H1 (cell line): ENCODE data around the gene CTXN1. TPM values are rescaled to one million over a fixed set of nuclear protein-coding genes. Genes with fewer than 3 reads are reported as not detected.

Experiments
- CTCF ChIA-PET: fragments of 300-600 bp; sonication (Branson Sonifier 250); formaldehyde crosslinking; loops from one replicate; lab custom pipeline; 2021; ENCODE audit not compliant: partially characterized antibody; lab: Charles Lee
- POLR2A ChIA-PET: fragments of 300-600 bp; sonication (Branson Sonifier 250); formaldehyde crosslinking; loops from one replicate; lab custom pipeline; 2021; ENCODE audit warnings: inconsistent platforms; ENCODE audit not compliant: partially characterized antibody; lab: Charles Lee
- DNase-seq, 2 experiments: peaks; one replicate each; pipeline versions ENCODE4 v3.0.0 to v3.0.0-alpha.2; 2010 to 2022; ENCODE audit warnings: low spot score in 2 of 2, low read depth in 1 of 2, mixed read lengths in 1 of 2
- FAIRE-seq: peaks from 2 replicates; lab custom pipeline; 2011; peaks lifted over from hg19 to GRCh38; lab: Jason Lieb, UNC
- H2AFZ ChIP-seq: 2 replicates; pipeline ENCODE4 v1.8.1; 2012; ENCODE audit warnings: low read length, inconsistent platforms
- H2AK5ac ChIP-seq: 2 replicates; pipeline ENCODE4 v1.6.1; 2013; ENCODE audit warnings: low read depth, low read length
- H2BK120ac ChIP-seq: replicated peaks from 2 replicates; pipeline ENCODE3; 2013; ENCODE audit warnings: low read depth, low read length, inconsistent platforms
- H2BK12ac ChIP-seq: 2 replicates; pipeline ENCODE4 v1.6.1; 2013; ENCODE audit warnings: low read depth, low read length
- H2BK15ac ChIP-seq: 2 replicates; pipeline ENCODE4 v1.6.1; 2013; ENCODE audit warnings: low read length
- H2BK20ac ChIP-seq: 2 replicates; pipeline ENCODE4 v1.6.1; 2013; ENCODE audit warnings: low read length
- H2BK5ac ChIP-seq: 2 replicates; pipeline ENCODE4 v1.6.1; 2013; ENCODE audit warnings: low read depth, low read length
- H3K14ac ChIP-seq: 2 replicates; pipeline ENCODE4 v1.6.1; 2013; ENCODE audit warnings: inconsistent platforms; ENCODE audit not compliant: insufficient read length
- H3K18ac ChIP-seq: 2 replicates; pipeline ENCODE4 v1.6.1; 2013; ENCODE audit warnings: low read length; ENCODE audit errors: extremely low read depth
- H3K23ac ChIP-seq: 2 replicates; pipeline ENCODE4 v1.6.1; 2013; ENCODE audit warnings: inconsistent platforms; ENCODE audit not compliant: insufficient read length
- H3K23me2 ChIP-seq: 2 replicates; pipeline ENCODE4 v1.6.1; 2013; ENCODE audit warnings: low read depth, low read length
- H3K27ac ChIP-seq: 2 replicates; pipeline ENCODE4 v1.6.1; 2011; ENCODE audit warnings: low read depth, low read length, inconsistent platforms
- H3K27me3 ChIP-seq, 4 experiments: replicated peaks in 1 of 4; 1 replicate in 1 of 4; 2 replicates in 3 of 4; pipeline versions ENCODE4 v1.6.1 to v1.8.1; 2011 to 2013; ENCODE audit warnings: low read length in 3 of 4, mild to moderate bottlenecking in 3 of 4, inconsistent platforms in 2 of 4, mixed read lengths in 2 of 4, moderate library complexity in 1 of 4; ENCODE audit not compliant: control insufficient read depth in 3 of 4, insufficient read depth in 3 of 4; ENCODE audit errors: extremely low read depth in 1 of 4
- H3K36me3 ChIP-seq, 4 experiments: 2 replicates each; pipeline versions ENCODE4 v1.6.1 to v1.8.1; 2011 to 2013; ENCODE audit warnings: mild to moderate bottlenecking in 4 of 4, low read length in 3 of 4, moderate library complexity in 2 of 4, control low read depth in 1 of 4, inconsistent platforms in 1 of 4; ENCODE audit not compliant: insufficient read depth in 4 of 4, control insufficient read depth in 2 of 4
- H3K4ac ChIP-seq: replicated peaks from 2 replicates; pipeline ENCODE3; 2013; ENCODE audit warnings: low read length, low read depth, mixed read lengths, inconsistent platforms; ENCODE audit not compliant: insufficient read length
- H3K4me1 ChIP-seq, 4 experiments: replicated peaks in 1 of 4; 1 replicate in 1 of 4; 2 replicates in 3 of 4; pipeline versions ENCODE4 v1.6.1 to v1.8.1; 2011 to 2013; ENCODE audit warnings: low read length in 3 of 4, inconsistent platforms in 2 of 4, mixed read lengths in 1 of 4; ENCODE audit not compliant: insufficient read depth in 4 of 4, control insufficient read depth in 3 of 4
- H3K4me2 ChIP-seq, 2 experiments: 2 replicates each; pipeline versions ENCODE4 v1.6.1 to v1.8.1; 2011 to 2013; ENCODE audit warnings: low read depth in 2 of 2, low read length in 2 of 2, control low read depth in 1 of 2, inconsistent platforms in 1 of 2, mild to moderate bottlenecking in 1 of 2; ENCODE audit not compliant: insufficient read depth in 1 of 2
- H3K4me3 ChIP-seq, 4 experiments: fragments of 200-600, 300-600 bp in 1 of 4; sonication (generic), shearing (Covaris generic), sonication (Bioruptor Twin) in 1 of 4; 2 replicates each; pipeline versions ENCODE4 v1.5.1 to v1.8.1; 2011 to 2016; ENCODE audit warnings: low read length in 4 of 4, low read depth in 3 of 4, control low read depth in 2 of 4, inconsistent platforms in 2 of 4, mild to moderate bottlenecking in 2 of 4, mixed read lengths in 1 of 4, moderate library complexity in 1 of 4; ENCODE audit not compliant: insufficient read depth in 2 of 4; ENCODE audit errors: extremely low read depth in 1 of 4
- H3K56ac ChIP-seq: replicated peaks from 2 replicates; pipeline ENCODE3; 2013; ENCODE audit warnings: low read depth, mild to moderate bottlenecking, mixed read lengths, low read length, inconsistent platforms; ENCODE audit not compliant: insufficient read length
- H3K79me1 ChIP-seq: 2 replicates; pipeline ENCODE4 v1.6.1; 2013; ENCODE audit warnings: low read depth, low read length, control low read depth
- H3K79me2 ChIP-seq, 2 experiments: 2 replicates each; pipeline versions ENCODE4 v1.6.1 to v1.8.1; 2012 to 2013; ENCODE audit warnings: low read length in 2 of 2, mild to moderate bottlenecking in 2 of 2, inconsistent platforms in 1 of 2; ENCODE audit not compliant: insufficient read depth in 2 of 2, control insufficient read depth in 1 of 2
- H3K9ac ChIP-seq, 4 experiments: replicated peaks in 1 of 4; 1 replicate in 1 of 4; 2 replicates in 3 of 4; pipeline versions ENCODE4 v1.6.1 to v1.8.1; 2011 to 2013; ENCODE audit warnings: low read depth in 3 of 4, low read length in 3 of 4, control low read depth in 2 of 4, mild to moderate bottlenecking in 2 of 4, moderate library complexity in 2 of 4, inconsistent platforms in 1 of 4; ENCODE audit errors: extremely low read depth in 1 of 4
- H3K9me3 ChIP-seq, 2 experiments: 2 replicates each; pipeline versions ENCODE4 v1.6.1 to v1.8.1; 2012 to 2013; ENCODE audit warnings: mild to moderate bottlenecking in 2 of 2, moderate library complexity in 2 of 2, control low read depth in 1 of 2, inconsistent platforms in 1 of 2, low read depth in 1 of 2, low read length in 1 of 2, mixed read lengths in 1 of 2; ENCODE audit not compliant: insufficient read depth in 2 of 2
- H4K20me1 ChIP-seq, 2 experiments: replicated peaks in 1 of 2; 2 replicates each; pipeline versions ENCODE3 to v1.8.1; 2011 to 2013; ENCODE audit warnings: inconsistent platforms in 2 of 2, low read length in 2 of 2, mild to moderate bottlenecking in 1 of 2; ENCODE audit not compliant: insufficient read depth in 2 of 2, control insufficient read depth in 1 of 2
- H4K5ac ChIP-seq: 2 replicates; pipeline ENCODE4 v1.6.1; 2013; ENCODE audit warnings: low read length, low read depth, mixed read lengths, inconsistent platforms; ENCODE audit not compliant: insufficient read length
- H4K8ac ChIP-seq: 2 replicates; pipeline ENCODE4 v1.8.0; 2013; ENCODE audit warnings: mild to moderate bottlenecking, moderate library complexity, low read length, inconsistent platforms; ENCODE audit not compliant: insufficient read depth; ENCODE audit errors: extremely low read depth
- H4K91ac ChIP-seq: replicated peaks from 2 replicates; pipeline ENCODE3; 2013; ENCODE audit warnings: low read length, mixed read lengths, inconsistent platforms; ENCODE audit not compliant: insufficient read length
- MAFK ChIP-seq: IDR thresholded peaks from 2 replicates; pipeline ENCODE4 v1.6.1; 2012; ENCODE audit warnings: low read depth, mild to moderate bottlenecking, improper control_type of control experiment, low read length
- WGBS, 2 experiments: shearing (Covaris generic) in 1 of 2; methylation state at CpG; one replicate each; pipeline versions ENCODE4 v1.1.6 to v1.1.7; 2013 to 2015; ENCODE audit warnings: low lambda C conversion rate in 2 of 2, mixed read lengths in 2 of 2, inconsistent platforms in 1 of 2, low coverage in 1 of 2, missing lambda C conversion rate in 1 of 2; ENCODE audit not compliant: insufficient replicate concordance in 2 of 2, insufficient coverage in 1 of 2, insufficient read length in 1 of 2; ENCODE audit errors: extremely low coverage in 1 of 2, missing lambda C conversion rate in 1 of 2; 5-methylcytosine and 5-hydroxymethylcytosine counted together
- polyA plus RNA-seq, 7 experiments: library from polyadenylated mRNA; depleted of rRNA in 3 of 7; stranded (reverse) in 5 of 7; unstranded in 2 of 7; fragments of >200 nt in 5 of 7; fragments of 200-250 nt in 2 of 7; gene quantifications; 1 replicate in 5 of 7; 2 replicates in 1 of 7; 4 replicates in 1 of 7; pipeline versions ENCODE4 v1.2.1 to v1.2.3, GENCODE V29; 2011 to 2013; ENCODE audit warnings: missing spikeins in 2 of 7, mixed read lengths in 2 of 7
- total RNA-seq: library from RNA; stranded (reverse); fragmentation: NEBNext Ultra II Directional; extraction: Animal tissue kit (Norgen Biotek cat#: 25700); gene quantifications from 2 replicates; pipeline ENCODE4 v1.2.1, GENCODE V29; 2021
- TF ChIP-seq, protein P1 (sequence below), 3 experiments: IDR thresholded peaks; 1 replicate in 2 of 3; 2 replicates in 1 of 3; pipeline versions ENCODE4 v1.5.1 to v1.6.1; 2011; ENCODE audit warnings: low read length in 3 of 3, mild to moderate bottlenecking in 3 of 3, inconsistent platforms in 2 of 3, low read depth in 1 of 3, moderate library complexity in 1 of 3; ENCODE audit not compliant: insufficient read depth in 1 of 3; ENCODE audit errors: control extremely low read depth in 1 of 3

The CTXN1 gene
- total and polyA plus RNA-seq, 2 of the 8 experiments (the other 6 are each of a cell fraction or from before 2014, with no cell fraction given) = 16.4 to 58.0 TPM

DNA sequence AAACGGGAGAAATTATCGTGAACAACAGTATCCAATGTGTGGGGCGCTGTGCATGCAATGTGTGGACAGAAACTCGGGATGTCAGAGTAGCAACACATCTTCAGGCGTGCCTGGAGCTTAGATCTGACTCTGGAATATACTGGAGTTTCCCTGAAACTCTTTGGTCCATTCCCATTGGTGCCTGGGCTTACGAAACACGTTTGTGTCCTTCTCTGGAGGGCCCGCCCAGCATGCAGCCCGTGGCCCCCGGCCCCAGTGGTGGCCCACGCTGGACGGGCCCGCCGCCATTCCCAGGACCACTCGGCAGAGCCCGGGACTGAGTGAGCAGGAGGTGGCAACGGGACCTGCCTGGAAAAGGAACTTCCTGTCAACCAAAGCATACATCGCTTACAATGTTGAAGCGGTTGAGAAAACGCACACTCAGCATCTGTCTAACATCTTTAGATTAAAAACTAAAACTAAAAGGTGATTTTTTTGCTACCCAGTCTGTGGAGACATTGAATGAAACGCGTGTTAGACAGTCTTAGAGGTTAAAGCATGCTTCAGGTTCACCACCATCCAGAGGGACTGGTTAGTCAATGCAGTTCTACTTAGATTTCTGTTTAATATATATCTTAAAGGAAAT lies 36.8 kb upstream of the CTXN1 start:
- H3K23ac ChIP-seq = no peak overlapping the region
- H3K27ac ChIP-seq = no peak overlapping the region
- H2BK120ac ChIP-seq = no peak overlapping the region
- no peak overlapping the region for H2AK5ac ChIP-seq
- H2BK20ac ChIP-seq = no peak overlapping the region
- H4K8ac ChIP-seq = no peak overlapping the region; the same call in 1 of the 2 replicates
- no peaks in the 10 kb centered on the region; the same call in 1 of the 2 replicates for H3K79me1 ChIP-seq
- peaks cover 29 to 66% (median 58%) of the 10 kb centered on the region in 4 experiments for H3K36me3 ChIP-seq
- no peak overlapping the region for H2BK12ac ChIP-seq
- no peak overlapping the region for H3K56ac ChIP-seq
- H2AFZ ChIP-seq = no peak overlapping the region
- no peaks in the 10 kb centered on the region for H3K4me1 ChIP-seq
- H3K79me2 ChIP-seq = no peaks in the 10 kb centered on the region
- TF ChIP-seq, protein P1, sequence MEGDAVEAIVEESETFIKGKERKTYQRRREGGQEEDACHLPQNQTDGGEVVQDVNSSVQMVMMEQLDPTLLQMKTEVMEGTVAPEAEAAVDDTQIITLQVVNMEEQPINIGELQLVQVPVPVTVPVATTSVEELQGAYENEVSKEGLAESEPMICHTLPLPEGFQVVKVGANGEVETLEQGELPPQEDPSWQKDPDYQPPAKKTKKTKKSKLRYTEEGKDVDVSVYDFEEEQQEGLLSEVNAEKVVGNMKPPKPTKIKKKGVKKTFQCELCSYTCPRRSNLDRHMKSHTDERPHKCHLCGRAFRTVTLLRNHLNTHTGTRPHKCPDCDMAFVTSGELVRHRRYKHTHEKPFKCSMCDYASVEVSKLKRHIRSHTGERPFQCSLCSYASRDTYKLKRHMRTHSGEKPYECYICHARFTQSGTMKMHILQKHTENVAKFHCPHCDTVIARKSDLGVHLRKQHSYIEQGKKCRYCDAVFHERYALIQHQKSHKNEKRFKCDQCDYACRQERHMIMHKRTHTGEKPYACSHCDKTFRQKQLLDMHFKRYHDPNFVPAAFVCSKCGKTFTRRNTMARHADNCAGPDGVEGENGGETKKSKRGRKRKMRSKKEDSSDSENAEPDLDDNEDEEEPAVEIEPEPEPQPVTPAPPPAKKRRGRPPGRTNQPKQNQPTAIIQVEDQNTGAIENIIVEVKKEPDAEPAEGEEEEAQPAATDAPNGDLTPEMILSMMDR (IDR thresholded peaks at IDR 0.05; ENCODE audit: control extremely low read depth in 1 of 3, insufficient read depth in 1 of 3, low read depth in 1 of 3, low read length in 3 of 3) = no peak
- TF ChIP-seq MAFK = peak; percentile 54; the same call in 1 of the 2 replicates
- H4K91ac ChIP-seq = no peak overlapping the region
- POLR2A ChIA-PET = no interaction called here
- H3K18ac ChIP-seq = no peak overlapping the region
- no peak overlapping the region for H3K14ac ChIP-seq
- H2BK5ac ChIP-seq = no peak overlapping the region
- FAIRE-seq (no peak), DNase-seq (no peak)
- no peak overlapping the region for H3K4ac ChIP-seq
- no peaks in the 10 kb centered on the region for H3K9me3 ChIP-seq
- no peak overlapping the region for H3K4me2 ChIP-seq
- WGBS, 2 experiments = 95% methylated on average over 22 of the region's 22 CpGs; no CpG with 5 or more reads in 1 of the 2 experiments
- peaks cover 5 to 7% of the 10 kb centered on the region in 2 experiments for H4K20me1 ChIP-seq
- H3K4me3 ChIP-seq = no peak overlapping the region
- H3K27me3 ChIP-seq = no peaks in the 10 kb centered on the region
- H3K9ac ChIP-seq = no peak overlapping the region
- CTCF ChIA-PET = interaction anchor here (0.7 kb wide), 1 partner anchor 19 kb away, joined by 5 read pairs; no protein-coding TSS in a partner anchor
- H3K23me2 ChIP-seq = no peaks in the 10 kb centered on the region
- H4K5ac ChIP-seq = no peak overlapping the region
- H2BK15ac ChIP-seq = no peak overlapping the region
